Mucosa of descending colon (tissue), 3 donors: ENCODE measurements around the gene PITRM1. TPM values are rescaled to one million over a fixed set of nuclear protein-coding genes. Genes with fewer than 3 reads are reported as not detected.
"Not testable (repeated sequence)": the region's sequence is repeated elsewhere in the genome, so short reads cannot be mapped to it uniquely, and the experiment has no call there.

ENCODE experiments used
- ATAC-seq: fragments of 200-7000 bp; cut with Tn5 transposase; one replicate; pipeline ENCODE4 v1.9.1; 2020; ENCODE audit warnings: mild to moderate bottlenecking, moderate library complexity
- DNase-seq, 3 donors: peaks; one replicate each; pipeline ENCODE4 v3.0.0-alpha.2; 2020
- H3K36me3 ChIP-seq: fragments of 200-600 bp; one replicate; pipeline ENCODE4 v1.8.0; 2021; ENCODE audit warnings: low read depth, mild to moderate bottlenecking
- H3K4me1 ChIP-seq: fragments of 200-600 bp; one replicate; pipeline ENCODE4 v1.8.0; 2021; ENCODE audit warnings: low read depth, mild to moderate bottlenecking
- H3K4me3 ChIP-seq: fragments of 200-600 bp; one replicate; pipeline ENCODE4 v1.8.0; 2021; ENCODE audit warnings: mild to moderate bottlenecking
- H3K9me3 ChIP-seq: fragments of 200-600 bp; one replicate; pipeline ENCODE4 v1.8.0; 2021; ENCODE audit warnings: mild to moderate bottlenecking
- CTCF ChIP-seq: fragments of 200-600 bp; IDR thresholded peaks from one replicate; pipeline ENCODE4 v1.8.0; 2022; ENCODE audit warnings: antibody characterized with exemption, mild to moderate bottlenecking
- intact Hi-C, 2 donors: fragments of 100-400 bp; cut with DNase I in 1 of 2; cut with micrococcal nuclease in 1 of 2; formaldehyde crosslinking; loops; one replicate each; pipeline versions ENCODE4 v1.11.0 to v1.11.1; 2022; cut with DNase I, micrococcal nuclease
- total RNA-seq, 3 donors: library from RNA; stranded (reverse); fragmentation: NEBNext Ultra II Directional in 2 of 3; extraction: Animal tissue kit (Norgen Biotek cat#: 25700) in 2 of 3; gene quantifications; one replicate each; pipeline versions ENCODE4 v1.2.1 to v1.2.4, GENCODE V29; 2021 to 2023
- donor health status: DM: no; HTN: no; CAD: no; lungs with moderate emphysema.
- donor health status: DM: no; HTN: no; CAD: no.
- donor health status: DM: no; HTN: yes; CAD: no.

PITRM1 gene
- total RNA-seq, 3 donors from 2014 or later: 50.8 to 53.9 (median 51.3) TPM

GRCh38 chr10:3108575-3109105 lies 63.9 kb downstream of the PITRM1 start:
- no peak for TF ChIP-seq CTCF
- DNase-seq (no peak), ATAC-seq (no peak)
- no peak overlapping the region for H3K4me3 ChIP-seq
- no peaks in the 10 kb centered on the region for H3K4me1 ChIP-seq
- no peaks in the 10 kb centered on the region for H3K9me3 ChIP-seq
- H3K36me3 ChIP-seq: no peaks in the 10 kb centered on the region
- intact Hi-C loops: no loop called here

GRCh38 chr10:3108033-3108432 lies 64.5 kb downstream of the PITRM1 start:
- TF ChIP-seq CTCF: no peak
- DNase-seq (no peak), ATAC-seq (no peak)
- no peaks in the 10 kb centered on the region for H3K9me3 ChIP-seq
- no peaks in the 10 kb centered on the region for H3K36me3 ChIP-seq
- H3K4me3 ChIP-seq: no peak overlapping the region
- intact Hi-C loops: no loop called here
- peaks cover 5% of the 10 kb centered on the region for H3K4me1 ChIP-seq

- H3K36me3 ChIP-seq: no peaks in the 10 kb centered on the region
Measured at GRCh38 chr10:3107426-3107961, 65.1 kb downstream of the PITRM1 start.

GRCh38 chr10:3106928-3107425 lies 65.6 kb downstream of the PITRM1 start:
- no peaks in the 10 kb centered on the region for H3K9me3 ChIP-seq
- H3K4me3 ChIP-seq: no peak overlapping the region
- TF ChIP-seq CTCF: no peak
- DNase-seq (no peak), ATAC-seq (no peak)
- intact Hi-C loops: no loop called here
- no peaks in the 10 kb centered on the region for H3K36me3 ChIP-seq
- H3K4me1 ChIP-seq: peaks cover 9% of the 10 kb centered on the region

More at GRCh38 chr10:3107426-3107961, 65.1 kb downstream of the PITRM1 start:
- H3K9me3 ChIP-seq: no peaks in the 10 kb centered on the region
- H3K4me3 ChIP-seq: no peak overlapping the region
- no peak for TF ChIP-seq CTCF
- ATAC-seq (peak; percentile 30), DNase-seq (peak in 2 of 3 donors; percentile 23 to 72)
- intact Hi-C loops: no loop called here
- H3K4me1 ChIP-seq: peaks cover 9% of the 10 kb centered on the region

GRCh38 chr10:3106328-3106727 lies 66.3 kb downstream of the PITRM1 start:
- H3K4me3 ChIP-seq, intact Hi-C loops, ATAC-seq, H3K36me3 ChIP-seq, DNase-seq, H3K4me1 ChIP-seq, H3K9me3 ChIP-seq: not testable (repeated sequence)

GRCh38 chr10:3105905-3106304 lies 66.7 kb downstream of the PITRM1 start:
- no peaks in the 10 kb centered on the region for H3K9me3 ChIP-seq
- no peak overlapping the region for H3K4me3 ChIP-seq
- no peaks in the 10 kb centered on the region for H3K36me3 ChIP-seq
- intact Hi-C loops: no loop called here
- TF ChIP-seq CTCF: no peak
- ATAC-seq (no peak), DNase-seq (no peak)
- H3K4me1 ChIP-seq: peaks cover 9% of the 10 kb centered on the region
